HG03196 (cell line): ENCODE results near the gene RABGAP1L.
A peak's percentile ranks its signal among the peaks of the same experiment; 100 is the strongest.
"Not testable (repeated sequence)": the region's sequence is repeated elsewhere in the genome, so short reads cannot be mapped to it uniquely, and the experiment has no call there.

Source experiments
- ATAC-seq: cut with Tn5 transposase; IDR thresholded peaks from one replicate; pipeline ENCODE4 v1.9.1; 2021; ENCODE audit not compliant: unreplicated experiment

Gene RABGAP1L

GRCh38 chr1:175005085-175005783, 845.9 kb downstream of the RABGAP1L start:
- no peak for ATAC-seq

- ATAC-seq, result no peak
These were observed 850.2 kb downstream of the RABGAP1L start for GRCh38 chr1:175009532-175009931.

GRCh38 chr1:175013445-175013844, 854.1 kb downstream of the RABGAP1L start:
- ATAC-seq, result no peak

- no peak for ATAC-seq
These were observed 855.9 kb downstream of the RABGAP1L start for GRCh38 chr1:175015243-175015642.

GRCh38 chr1:175019524-175019923, 860.2 kb downstream of the RABGAP1L start:
- ATAC-seq, result no peak

DNA sequence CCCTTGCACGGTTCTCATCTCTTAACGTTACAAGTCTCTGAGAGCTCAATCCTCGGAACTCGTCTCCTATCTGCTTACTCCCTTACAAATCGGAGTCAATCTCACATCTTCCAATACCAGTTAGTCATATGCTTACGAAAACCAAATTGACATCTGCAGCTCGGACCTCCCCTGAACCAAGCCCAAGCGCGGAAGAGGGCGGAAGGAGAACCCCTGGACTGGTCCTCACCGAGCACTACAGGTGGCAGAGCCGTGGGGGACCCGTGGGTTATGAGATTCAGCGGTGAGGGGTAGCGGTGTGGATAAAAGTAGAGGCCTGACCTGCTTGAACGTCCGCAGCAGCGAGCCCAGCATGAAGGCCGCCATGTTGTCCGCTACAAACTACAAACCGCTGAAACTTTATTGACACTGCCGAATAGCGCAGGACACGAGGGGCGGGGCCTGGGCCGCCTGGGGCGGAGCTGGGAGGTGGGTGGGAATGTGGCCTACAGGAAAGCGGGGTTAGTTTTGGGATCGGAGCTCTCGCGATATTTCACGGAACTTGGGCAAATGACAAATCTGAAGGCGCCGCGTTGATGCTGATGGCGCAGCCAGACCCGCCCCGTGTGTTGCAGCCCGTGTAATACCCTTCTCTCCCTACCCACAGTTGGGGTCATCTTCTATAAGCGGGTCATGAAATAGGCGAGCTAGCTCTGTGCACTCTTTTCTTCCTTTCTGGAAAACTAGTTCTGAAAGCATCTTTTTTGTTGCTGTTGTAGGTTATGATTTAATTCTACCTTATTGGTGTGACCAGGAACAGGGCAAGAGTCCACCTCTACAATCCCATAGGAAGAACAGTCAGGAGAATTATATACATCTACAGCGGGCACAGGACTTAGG, 864.0 kb downstream of the RABGAP1L start, which contains the start of gene MRPS14:
Gene MRPS14 (minus strand): TSS at position 383 of the 879 bp plus-strand sequence. CDS start 17 bp downstream, at position 366.
- peak; percentile 94 for ATAC-seq

GRCh38 chr1:175023922-175024242, 864.6 kb downstream of the RABGAP1L start:
- not testable (repeated sequence) for ATAC-seq

DNA sequence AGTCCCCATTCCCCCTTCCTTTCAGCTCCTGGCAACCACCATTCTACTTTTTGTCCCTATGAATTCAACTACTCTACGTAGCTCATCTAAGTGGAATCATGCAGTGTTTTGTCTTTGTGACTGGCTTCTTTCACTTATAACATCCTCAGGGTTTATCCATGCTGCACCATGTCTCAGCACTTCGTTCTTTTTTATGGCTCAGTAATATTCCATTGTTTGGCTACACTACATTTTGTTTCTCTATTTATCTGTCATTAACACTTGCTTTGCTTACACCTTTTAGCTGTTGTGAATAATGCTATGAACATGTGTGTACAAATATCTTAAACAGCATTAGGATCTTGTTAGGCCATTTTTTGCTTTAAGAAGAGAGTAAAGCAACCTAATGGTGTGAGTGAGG, 865.5 kb downstream of the RABGAP1L start:
- ATAC-seq, result no peak

GRCh38 chr1:175033953-175034352, 874.6 kb downstream of the RABGAP1L start:
- no peak for ATAC-seq

- no peak for ATAC-seq
These were observed 875.5 kb downstream of the RABGAP1L start for GRCh38 chr1:175034775-175035174.

DNA sequence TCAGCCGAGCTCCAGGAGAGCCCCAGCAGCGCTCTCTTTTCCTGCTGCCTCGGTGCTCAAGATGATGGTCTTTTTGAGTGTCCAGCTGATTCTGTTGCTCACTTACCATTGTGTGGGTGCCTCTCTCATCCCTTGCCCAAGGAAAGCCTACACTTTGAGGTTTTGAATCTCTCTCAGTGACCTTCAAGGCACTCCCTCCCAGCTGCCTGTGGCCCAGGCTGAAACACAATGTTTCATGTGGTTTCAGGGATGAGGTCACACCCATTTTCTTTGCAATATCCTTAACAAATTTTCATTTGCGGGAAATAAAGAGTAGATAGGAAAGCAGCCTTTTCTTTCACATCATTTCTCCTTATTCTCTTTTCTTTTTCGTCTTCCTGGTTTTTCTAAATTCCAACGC, 876.5 kb downstream of the RABGAP1L start:
- no peak for ATAC-seq

DNA sequence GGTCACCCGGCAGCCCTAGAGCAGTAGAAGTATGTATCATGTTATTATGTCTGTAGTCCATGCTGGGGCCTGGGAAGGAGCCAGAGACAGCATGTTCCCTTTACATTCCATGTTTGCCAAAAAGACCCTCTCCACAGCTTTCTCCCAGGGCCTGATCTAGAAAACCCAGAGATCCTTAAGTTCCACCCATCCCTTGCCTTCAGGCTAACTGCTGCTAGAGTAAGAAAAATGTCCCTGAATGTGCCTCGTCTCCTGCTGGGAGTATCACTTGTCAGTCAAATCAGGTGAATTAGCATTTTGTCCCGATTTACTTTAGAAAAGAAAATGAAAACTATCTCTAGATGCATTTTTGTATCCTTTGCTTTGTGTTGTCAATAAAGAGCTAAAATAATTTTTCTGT, 877.2 kb downstream of the RABGAP1L start:
- no peak for ATAC-seq

- no peak for ATAC-seq
These were observed 878.1 kb downstream of the RABGAP1L start for GRCh38 chr1:175037416-175037815.

- ATAC-seq, result no peak
These were observed 881.1 kb downstream of the RABGAP1L start for GRCh38 chr1:175040324-175040879.

GRCh38 chr1:175042650-175043049, 883.3 kb downstream of the RABGAP1L start:
- ATAC-seq, result no peak

GRCh38 chr1:175043824-175044223, 884.5 kb downstream of the RABGAP1L start:
- ATAC-seq, result no peak

- ATAC-seq, result not testable (repeated sequence)
These were observed 885.3 kb downstream of the RABGAP1L start for GRCh38 chr1:175044591-175044990.
